ENCODE results near the gene ARHGAP30.
"Not testable (repeated sequence)": the region's sequence is repeated elsewhere in the genome, so short reads cannot be mapped to it uniquely, and the experiment has no call there.

Gene ARHGAP30
- 337 to 366 (median 364) reads per million in 3 donors for total RNA-seq

GRCh38 chr1:161069731-161070270, at the start of gene ARHGAP30:
TSS of gene ARHGAP30 (minus strand) at chr1:161069891. CDS start at chr1:161069624, 267 bp downstream.
- H3K36me3 ChIP-seq (ENCODE audit: control insufficient read depth, insufficient read depth, low read length), result peaks cover 4% of the 10 kb centered on the region
- H3K4me3 ChIP-seq (ENCODE audit: insufficient read depth, low read depth, low read length, poor library complexity, severe bottlenecking), result peak within 1 kb of the TSS; percentile 89
- H3K9me3 ChIP-seq (ENCODE audit: control insufficient read depth, low read length), result no peaks in the 10 kb centered on the region
- H3K27ac ChIP-seq (ENCODE audit: insufficient read depth, low read length, poor library complexity, severe bottlenecking), result peak within 1 kb of the TSS; percentile 94
- H3K4me1 ChIP-seq (ENCODE audit: control insufficient read depth, insufficient read depth, low read length, poor library complexity, severe bottlenecking), result peaks cover 48% of the 10 kb centered on the region
- DNase-seq, result peak; percentile 73 to 77 (median 76)
- no peaks in the 10 kb centered on the region for H3K27me3 ChIP-seq (replicated peaks; ENCODE audit: control insufficient read depth, insufficient read depth, low read length, poor library complexity, severe bottlenecking)

GRCh38 chr1:161117759-161118581, 48.3 kb upstream of the ARHGAP30 start, which contains the start of the genes NIT1 and PFDN2:
TSS of gene NIT1 (plus strand) at chr1:161118105. CDS start at chr1:161118177, 72 bp downstream.
TSS of gene PFDN2 (minus strand) at chr1:161118037. CDS start at chr1:161118026, 11 bp downstream.
- H3K36me3 ChIP-seq (ENCODE audit: control insufficient read depth, insufficient read depth, low read length), result peaks cover 28% of the 10 kb centered on the region
- peak; percentile 64 to 80 (median 73) for DNase-seq
- H3K27me3 ChIP-seq (replicated peaks; ENCODE audit: control insufficient read depth, insufficient read depth, low read length, poor library complexity, severe bottlenecking), result no peaks in the 10 kb centered on the region
- H3K4me3 ChIP-seq (ENCODE audit: insufficient read depth, low read depth, low read length, poor library complexity, severe bottlenecking), result peak within 1 kb of the TSS; percentile 78
- H3K27ac ChIP-seq (ENCODE audit: insufficient read depth, low read length, poor library complexity, severe bottlenecking), result peak within 1 kb of the TSS; percentile 91
- H3K4me1 ChIP-seq (ENCODE audit: control insufficient read depth, insufficient read depth, low read length, poor library complexity, severe bottlenecking), result peaks cover 29% of the 10 kb centered on the region
- H3K9me3 ChIP-seq (ENCODE audit: control insufficient read depth, low read length), result no peaks in the 10 kb centered on the region

- not testable (repeated sequence) for H3K36me3 ChIP-seq (ENCODE audit: control insufficient read depth, insufficient read depth, low read length); H3K4me3 ChIP-seq (ENCODE audit: insufficient read depth, low read depth, low read length, poor library complexity, severe bottlenecking); H3K27ac ChIP-seq (ENCODE audit: insufficient read depth, low read length, poor library complexity, severe bottlenecking); DNase-seq; H3K27me3 ChIP-seq (replicated peaks; ENCODE audit: control insufficient read depth, insufficient read depth, low read length, poor library complexity, severe bottlenecking); H3K9me3 ChIP-seq (ENCODE audit: control insufficient read depth, low read length)
- peaks cover 29% of the 10 kb centered on the region for H3K4me1 ChIP-seq (ENCODE audit: control insufficient read depth, insufficient read depth, low read length, poor library complexity, severe bottlenecking)
Observed at GRCh38 chr1:161115961-161116360, 46.3 kb upstream of the ARHGAP30 start.

DNA sequence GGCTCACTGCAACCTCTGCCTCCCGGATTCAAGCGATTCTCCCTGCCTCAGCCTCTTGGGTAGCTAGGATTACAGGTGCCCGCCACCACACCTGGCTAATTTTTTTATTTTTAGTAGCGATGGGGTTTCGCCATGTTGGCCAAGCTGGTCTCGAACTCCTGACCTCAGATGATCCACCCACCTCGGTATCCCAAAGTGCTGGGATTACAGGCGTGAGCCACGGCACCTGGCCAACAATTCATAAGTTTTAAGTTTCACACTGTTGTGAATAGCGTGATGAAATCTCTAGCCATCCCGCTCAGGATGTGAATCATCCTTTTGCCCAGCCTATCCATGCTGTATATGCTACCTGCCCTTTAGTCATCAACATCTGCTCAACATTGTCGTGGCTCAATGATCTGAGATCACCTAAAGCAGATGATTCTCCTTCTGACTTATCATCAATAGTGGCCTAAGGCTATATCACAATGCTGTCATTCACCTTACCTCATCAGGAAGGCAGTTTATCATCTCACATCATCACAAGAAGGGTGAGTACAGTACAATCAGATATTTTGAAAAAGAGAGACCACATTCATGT, 45.5 kb upstream of the ARHGAP30 start:
- Histone ChIP-seq H3K4me1 (ENCODE audit: control insufficient read depth, insufficient read depth, low read length, poor library complexity, severe bottlenecking) (peaks cover 29% of the 10 kb centered on the region), H3K27ac (ENCODE audit: insufficient read depth, low read length, poor library complexity, severe bottlenecking) (no peak overlapping the region), H3K4me3 (ENCODE audit: insufficient read depth, low read depth, low read length, poor library complexity, severe bottlenecking) (no peak overlapping the region), H3K27me3 (replicated peaks; ENCODE audit: control insufficient read depth, insufficient read depth, low read length, poor library complexity, severe bottlenecking) (no peaks in the 10 kb centered on the region), H3K9me3 (ENCODE audit: control insufficient read depth, low read length) (no peaks in the 10 kb centered on the region), H3K36me3 (ENCODE audit: control insufficient read depth, insufficient read depth, low read length) (peaks cover under 1% of the 10 kb centered on the region)
- no peak for DNase-seq

DNA sequence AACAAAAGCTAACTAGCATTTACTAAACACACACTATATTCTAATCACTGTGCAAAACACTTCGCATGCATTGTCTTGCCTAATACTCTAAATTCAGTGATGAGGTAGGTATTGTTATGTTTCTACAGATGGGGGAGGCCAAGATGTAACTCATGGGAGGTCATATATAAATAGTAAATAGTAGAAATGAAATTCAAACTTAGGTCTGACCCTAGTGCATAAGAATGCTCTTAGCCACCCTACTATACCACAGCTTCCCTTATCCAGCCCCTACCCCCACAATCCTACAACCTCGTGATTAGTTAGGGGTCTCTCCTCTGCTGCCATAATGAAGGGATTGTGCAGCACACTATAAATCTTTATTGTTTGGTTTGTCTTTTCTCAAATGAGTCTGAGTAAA, 44.9 kb upstream of the ARHGAP30 start:
- Histone ChIP-seq H3K4me1 (ENCODE audit: control insufficient read depth, insufficient read depth, low read length, poor library complexity, severe bottlenecking) (peaks cover 25% of the 10 kb centered on the region), H3K27me3 (replicated peaks; ENCODE audit: control insufficient read depth, insufficient read depth, low read length, poor library complexity, severe bottlenecking) (no peaks in the 10 kb centered on the region), H3K9me3 (ENCODE audit: control insufficient read depth, low read length) (no peaks in the 10 kb centered on the region), H3K27ac (ENCODE audit: insufficient read depth, low read length, poor library complexity, severe bottlenecking) (no peak overlapping the region), H3K4me3 (ENCODE audit: insufficient read depth, low read depth, low read length, poor library complexity, severe bottlenecking) (no peak overlapping the region), H3K36me3 (ENCODE audit: control insufficient read depth, insufficient read depth, low read length) (peaks cover 1% of the 10 kb centered on the region)
- no peak for DNase-seq

DNA sequence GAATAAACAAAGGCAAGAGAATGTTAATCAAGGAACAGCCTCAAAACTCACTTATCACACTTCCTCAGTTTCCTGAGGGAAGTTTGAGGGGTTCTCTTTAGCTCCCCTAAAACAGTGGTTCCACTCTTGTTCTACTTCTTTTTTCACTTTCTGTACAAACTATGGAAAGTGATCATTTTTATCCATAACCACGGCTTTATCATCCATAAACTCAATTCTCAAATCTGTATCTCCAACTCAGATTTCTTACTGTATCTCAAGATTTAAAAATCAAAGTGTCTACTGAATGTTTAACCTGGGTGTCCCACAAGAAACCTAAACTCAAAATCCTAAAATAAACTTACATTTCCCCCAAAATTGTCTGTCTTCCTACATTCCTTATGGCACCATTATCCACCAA, 44.2 kb upstream of the ARHGAP30 start:
- H3K27me3 ChIP-seq (replicated peaks; ENCODE audit: control insufficient read depth, insufficient read depth, low read length, poor library complexity, severe bottlenecking), result no peaks in the 10 kb centered on the region
- peaks cover 18% of the 10 kb centered on the region for H3K4me1 ChIP-seq (ENCODE audit: control insufficient read depth, insufficient read depth, low read length, poor library complexity, severe bottlenecking)
- no peak overlapping the region for H3K27ac ChIP-seq (ENCODE audit: insufficient read depth, low read length, poor library complexity, severe bottlenecking)
- H3K36me3 ChIP-seq (ENCODE audit: control insufficient read depth, insufficient read depth, low read length), result peaks cover 4% of the 10 kb centered on the region
- DNase-seq, result no peak
- no peak overlapping the region for H3K4me3 ChIP-seq (ENCODE audit: insufficient read depth, low read depth, low read length, poor library complexity, severe bottlenecking)
- no peaks in the 10 kb centered on the region for H3K9me3 ChIP-seq (ENCODE audit: control insufficient read depth, low read length)

DNA sequence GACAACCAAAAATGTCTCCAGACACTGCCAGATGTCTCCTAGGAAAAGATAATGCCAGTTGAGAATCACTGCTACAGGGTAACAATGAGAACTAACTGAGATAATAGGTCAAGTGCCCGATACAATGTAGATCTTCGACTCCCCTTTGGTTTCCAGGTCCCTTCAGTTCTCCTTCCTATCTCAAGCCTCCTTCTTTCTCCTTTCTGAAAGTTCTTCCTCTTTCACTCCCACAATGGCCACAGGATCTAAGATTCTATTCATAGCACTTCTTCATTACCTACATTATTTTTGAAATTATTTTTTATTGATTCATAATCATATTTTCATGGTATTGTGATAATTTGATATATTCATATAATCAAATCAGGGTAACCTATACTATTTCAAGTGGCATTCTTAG, 41.8 kb upstream of the ARHGAP30 start:
- H3K4me1 ChIP-seq (ENCODE audit: control insufficient read depth, insufficient read depth, low read length, poor library complexity, severe bottlenecking), result peaks cover 5% of the 10 kb centered on the region
- H3K4me3 ChIP-seq (ENCODE audit: insufficient read depth, low read depth, low read length, poor library complexity, severe bottlenecking), result no peak overlapping the region
- no peaks in the 10 kb centered on the region for H3K27me3 ChIP-seq (replicated peaks; ENCODE audit: control insufficient read depth, insufficient read depth, low read length, poor library complexity, severe bottlenecking)
- H3K36me3 ChIP-seq (ENCODE audit: control insufficient read depth, insufficient read depth, low read length), result peaks cover 4% of the 10 kb centered on the region
- H3K27ac ChIP-seq (ENCODE audit: insufficient read depth, low read length, poor library complexity, severe bottlenecking), result no peak overlapping the region
- no peak for DNase-seq
- H3K9me3 ChIP-seq (ENCODE audit: control insufficient read depth, low read length), result no peaks in the 10 kb centered on the region

- Histone ChIP-seq H3K4me3 (ENCODE audit: insufficient read depth, low read depth, low read length, poor library complexity, severe bottlenecking) (no peak overlapping the region), H3K4me1 (ENCODE audit: control insufficient read depth, insufficient read depth, low read length, poor library complexity, severe bottlenecking) (peaks cover 1% of the 10 kb centered on the region), H3K27me3 (replicated peaks; ENCODE audit: control insufficient read depth, insufficient read depth, low read length, poor library complexity, severe bottlenecking) (no peaks in the 10 kb centered on the region), H3K27ac (ENCODE audit: insufficient read depth, low read length, poor library complexity, severe bottlenecking) (no peak overlapping the region), H3K9me3 (ENCODE audit: control insufficient read depth, low read length) (no peaks in the 10 kb centered on the region), H3K36me3 (ENCODE audit: control insufficient read depth, insufficient read depth, low read length) (peaks cover 4% of the 10 kb centered on the region)
- no peak for DNase-seq
Observed at GRCh38 chr1:161111117-161111516, 41.4 kb upstream of the ARHGAP30 start.

- Histone ChIP-seq H3K4me3 (ENCODE audit: insufficient read depth, low read depth, low read length, poor library complexity, severe bottlenecking) (no peak overlapping the region), H3K4me1 (ENCODE audit: control insufficient read depth, insufficient read depth, low read length, poor library complexity, severe bottlenecking) (no peaks in the 10 kb centered on the region), H3K36me3 (ENCODE audit: control insufficient read depth, insufficient read depth, low read length) (peaks cover 16% of the 10 kb centered on the region), H3K27ac (ENCODE audit: insufficient read depth, low read length, poor library complexity, severe bottlenecking) (no peak overlapping the region), H3K9me3 (ENCODE audit: control insufficient read depth, low read length) (no peaks in the 10 kb centered on the region), H3K27me3 (replicated peaks; ENCODE audit: control insufficient read depth, insufficient read depth, low read length, poor library complexity, severe bottlenecking) (no peaks in the 10 kb centered on the region)
- no peak for DNase-seq
Observed at GRCh38 chr1:161106431-161106830, 36.7 kb upstream of the ARHGAP30 start.

- no peak for DNase-seq
- Histone ChIP-seq H3K27ac (ENCODE audit: insufficient read depth, low read length, poor library complexity, severe bottlenecking) (no peak overlapping the region), H3K4me1 (ENCODE audit: control insufficient read depth, insufficient read depth, low read length, poor library complexity, severe bottlenecking) (no peaks in the 10 kb centered on the region), H3K27me3 (replicated peaks; ENCODE audit: control insufficient read depth, insufficient read depth, low read length, poor library complexity, severe bottlenecking) (no peaks in the 10 kb centered on the region), H3K9me3 (ENCODE audit: control insufficient read depth, low read length) (no peaks in the 10 kb centered on the region), H3K36me3 (ENCODE audit: control insufficient read depth, insufficient read depth, low read length) (peaks cover 16% of the 10 kb centered on the region), H3K4me3 (ENCODE audit: insufficient read depth, low read depth, low read length, poor library complexity, severe bottlenecking) (no peak overlapping the region)
Observed at GRCh38 chr1:161100556-161100955, 30.9 kb upstream of the ARHGAP30 start.
